Right cardiac atrium (tissue), 5 donors: ENCODE data around the gene ARFGAP3. TPM values are rescaled to one million over a fixed set of nuclear protein-coding genes. Genes with fewer than 3 reads are reported as not detected.

Experiments used
- ATAC-seq, 2 donors: fragments of 200-7000 bp; cut with Tn5 transposase; one replicate each; pipeline versions ENCODE4 v1.8.0 to v1.9.1; 2020; ENCODE audit warnings: moderate library complexity in 2 of 2, mild to moderate bottlenecking in 1 of 2
- DNase-seq, 3 donors: peaks; one replicate each; pipeline ENCODE4 v3.0.0-alpha.2; 2020
- H3K27ac ChIP-seq: one replicate; pipeline ENCODE4 v1.5.1; 2013; ENCODE audit warnings: mild to moderate bottlenecking, low read length, control low read depth, moderate library complexity
- H3K27me3 ChIP-seq: one replicate; pipeline ENCODE4 v1.6.1; 2013; ENCODE audit not compliant: control insufficient read depth, insufficient read depth
- H3K4me1 ChIP-seq: one replicate; pipeline ENCODE4 v1.6.1; 2013; ENCODE audit warnings: low read length; ENCODE audit not compliant: control insufficient read depth, insufficient read depth
- H3K4me3 ChIP-seq: one replicate; pipeline ENCODE4 v1.5.1; 2013; ENCODE audit warnings: low read length, control low read depth
- H3K9me3 ChIP-seq: one replicate; pipeline ENCODE4 v1.6.1; 2013; ENCODE audit warnings: low read length; ENCODE audit not compliant: control insufficient read depth
- WGBS: extraction: QIAGEN DNeasy Blood & Tissue Kit; methylation state at CpG from one replicate; pipeline ENCODE4 v1.1.7; 2013; 5-methylcytosine and 5-hydroxymethylcytosine counted together
- intact Hi-C, 4 donors: fragments of 100-400 bp; cut with DNase I; formaldehyde crosslinking; loops; one replicate each; pipeline versions ENCODE4 v1.11.0 to v1.14.0; 2022 to 2023
- polyA plus RNA-seq: library from polyadenylated mRNA; stranded (reverse); fragments of 200-250 nt; gene quantifications from one replicate; pipeline ENCODE4 v1.2.3, GENCODE V29; 2013
- total RNA-seq, 4 donors: library from RNA; stranded (reverse); fragmentation: NEBNext Ultra II Directional; extraction: Animal tissue kit (Norgen Biotek cat#: 25700); gene quantifications; one replicate each; pipeline ENCODE4 v1.2.1, GENCODE V29; 2021
- donor health status: healthy with polysubstance abuse.
- donor health status: DM: no; HTN: yes; CAD: no.
- donor health status: DM: no; HTN: no; CAD: no.
- donor health status: DM: no; HTN: yes; CAD: no; lungs with severe emphysema.
- donor health status: DM: yes; HTN: yes; CAD: no.

ARFGAP3 gene
- total and polyA plus RNA-seq, 5 donors: 17.0 to 37.7 (median 26.3) TPM

DNA sequence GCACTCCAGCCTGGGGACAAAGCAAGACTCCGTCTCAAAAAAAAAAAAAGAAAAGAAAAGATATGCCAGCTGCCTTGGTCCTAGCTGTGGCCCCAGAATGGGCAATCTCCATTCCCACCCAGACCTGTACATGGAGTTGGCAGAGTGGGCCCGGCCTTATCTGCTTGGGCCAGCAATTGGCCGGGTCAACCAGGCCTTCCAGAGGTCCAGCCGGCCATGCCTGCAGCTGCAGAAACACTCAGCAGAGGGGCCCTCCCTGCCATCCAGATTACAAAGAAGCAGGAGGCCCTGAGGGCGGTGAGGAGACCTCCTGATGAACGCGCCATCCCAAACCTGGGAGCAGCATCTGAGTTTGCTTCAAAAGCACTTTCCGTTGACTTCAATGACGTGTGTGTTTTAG, 26.9 kb upstream of the ARFGAP3 start:
- Histone ChIP-seq H3K27ac (no peak overlapping the region), H3K27me3 (no peaks in the 10 kb centered on the region), H3K4me1 (no peaks in the 10 kb centered on the region), H3K9me3 (no peaks in the 10 kb centered on the region), H3K4me3 (no peak overlapping the region)
- ATAC-seq: no peak
- 81% methylated on average over 9 of the region's 9 CpGs for WGBS
- no peak for DNase-seq
- intact Hi-C loops: no loop called here

DNA sequence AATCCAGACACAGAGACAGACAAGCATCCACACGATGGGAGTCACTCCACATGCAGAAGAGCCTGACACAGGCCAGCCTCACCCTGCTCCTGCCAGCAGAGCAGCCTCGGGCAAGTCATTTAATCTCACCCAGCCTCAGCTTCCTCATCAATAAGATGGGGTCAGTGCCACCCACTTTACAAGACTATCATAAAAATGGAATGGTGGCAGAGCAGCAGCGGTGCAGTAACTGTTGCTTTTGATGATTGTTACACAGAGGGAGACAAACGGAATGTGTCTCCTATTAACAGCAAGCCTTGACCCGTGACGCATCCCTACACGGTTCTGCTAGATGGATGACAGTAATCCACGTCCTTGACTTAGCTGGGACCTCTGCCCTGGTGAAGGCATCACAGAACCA, 26.0 kb upstream of the ARFGAP3 start:
- no peaks in the 10 kb centered on the region for H3K4me1 ChIP-seq
- H3K4me3 ChIP-seq: no peak overlapping the region
- H3K27me3 ChIP-seq: no peaks in the 10 kb centered on the region
- no peak overlapping the region for H3K27ac ChIP-seq
- no peak for ATAC-seq
- no peaks in the 10 kb centered on the region for H3K9me3 ChIP-seq
- no peak for DNase-seq
- intact Hi-C loops: no loop called here
- 85% methylated on average over 8 of the region's 8 CpGs for WGBS

DNA sequence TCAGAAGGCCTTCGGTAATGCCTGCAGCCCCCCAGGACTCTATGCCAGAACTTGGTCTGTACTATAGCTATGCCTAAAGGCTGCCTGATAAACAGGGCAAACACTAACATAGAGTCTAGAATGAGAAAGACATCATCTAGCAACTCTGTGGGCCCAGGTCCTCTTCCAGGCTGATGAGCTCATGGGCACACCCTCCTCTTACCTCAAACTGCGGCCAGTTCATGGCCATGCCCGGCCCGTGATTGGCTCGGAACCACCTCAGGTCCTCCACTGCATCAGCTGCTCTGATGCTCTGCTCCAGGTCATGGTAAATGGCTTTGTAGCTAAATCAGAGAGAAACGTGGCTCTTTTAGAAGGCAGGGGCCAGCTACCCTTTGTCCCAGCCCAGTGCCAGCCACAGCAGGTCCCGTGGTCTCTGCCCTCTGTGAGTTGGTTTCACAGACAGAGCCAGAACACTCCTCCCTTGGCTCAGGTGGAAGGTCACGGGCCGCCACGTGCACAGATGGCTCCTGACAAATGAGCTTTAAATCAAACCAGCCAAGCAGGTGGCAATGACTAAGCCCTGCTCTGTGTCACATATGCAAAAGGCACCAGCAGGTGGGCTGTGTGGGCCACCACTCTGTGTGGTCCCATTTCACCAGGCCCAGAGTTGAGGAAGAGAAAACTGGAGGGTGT, 25.0 kb upstream of the ARFGAP3 start:
- WGBS: 87% methylated on average over 10 of the region's 10 CpGs
- intact Hi-C loops: no loop called here
- no peaks in the 10 kb centered on the region for H3K9me3 ChIP-seq
- H3K4me3 ChIP-seq: no peak overlapping the region
- H3K27me3 ChIP-seq: no peaks in the 10 kb centered on the region
- H3K27ac ChIP-seq: no peak overlapping the region
- DNase-seq: no peak
- H3K4me1 ChIP-seq: no peaks in the 10 kb centered on the region
- ATAC-seq: no peak

DNA sequence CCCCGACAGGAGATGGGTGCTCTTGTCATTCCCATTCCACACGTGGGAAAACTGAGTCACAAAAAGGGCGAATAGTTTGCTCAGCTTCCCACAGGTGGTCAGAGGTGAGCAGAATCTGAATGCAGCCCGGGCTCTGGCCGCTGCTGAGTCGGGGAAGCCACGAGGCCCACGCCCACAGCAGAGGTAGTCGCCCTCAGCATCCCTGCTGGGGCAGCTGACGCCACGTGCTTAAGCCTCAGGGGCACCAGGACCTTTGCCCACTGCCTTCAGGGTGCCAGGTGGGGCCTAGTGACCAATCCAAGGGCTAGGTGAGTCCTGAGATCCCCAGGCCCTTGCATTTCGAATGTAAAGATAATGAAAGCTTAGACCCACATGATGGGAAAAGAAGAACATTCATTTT, 24.2 kb upstream of the ARFGAP3 start:
- no peaks in the 10 kb centered on the region for H3K9me3 ChIP-seq

DNA sequence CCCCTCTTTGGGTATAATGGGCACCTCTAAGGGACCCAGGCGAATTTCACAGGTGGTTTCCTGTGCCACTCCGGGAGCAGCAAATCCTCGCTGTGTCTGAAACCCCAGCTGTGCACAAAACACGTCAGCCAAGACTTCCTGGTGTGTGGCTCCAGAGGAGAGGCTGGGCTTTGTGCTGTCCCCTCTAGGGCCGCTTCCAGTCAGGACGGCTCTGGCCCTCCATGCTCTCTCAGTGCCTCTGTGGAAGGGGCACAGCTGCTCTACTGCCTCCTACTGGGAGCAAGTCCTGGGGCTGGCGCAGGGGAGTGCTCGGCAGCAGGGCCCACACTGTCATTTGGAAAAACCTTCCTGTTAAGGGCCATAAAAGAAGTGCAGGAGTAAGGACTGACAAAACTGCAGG, 23.7 kb upstream of the ARFGAP3 start:
- Histone ChIP-seq H3K9me3 (no peaks in the 10 kb centered on the region), H3K27ac (no peak overlapping the region), H3K4me1 (no peaks in the 10 kb centered on the region), H3K27me3 (no peaks in the 10 kb centered on the region), H3K4me3 (no peak overlapping the region)
- 89% methylated on average over 8 of the region's 8 CpGs for WGBS
- intact Hi-C loops: no loop called here
- ATAC-seq: no peak
- no peak for DNase-seq

More for the DNA sequence above, 24.2 kb upstream of the ARFGAP3 start:
- no peaks in the 10 kb centered on the region for H3K27me3 ChIP-seq
- DNase-seq (peak in 1 of 3 donors; percentile 27), ATAC-seq (no peak)
- WGBS: 93% methylated on average over 12 of the region's 12 CpGs
- H3K4me1 ChIP-seq: no peaks in the 10 kb centered on the region
- intact Hi-C loops: no loop called here
- no peak overlapping the region for H3K27ac ChIP-seq
- H3K4me3 ChIP-seq: no peak overlapping the region

DNA sequence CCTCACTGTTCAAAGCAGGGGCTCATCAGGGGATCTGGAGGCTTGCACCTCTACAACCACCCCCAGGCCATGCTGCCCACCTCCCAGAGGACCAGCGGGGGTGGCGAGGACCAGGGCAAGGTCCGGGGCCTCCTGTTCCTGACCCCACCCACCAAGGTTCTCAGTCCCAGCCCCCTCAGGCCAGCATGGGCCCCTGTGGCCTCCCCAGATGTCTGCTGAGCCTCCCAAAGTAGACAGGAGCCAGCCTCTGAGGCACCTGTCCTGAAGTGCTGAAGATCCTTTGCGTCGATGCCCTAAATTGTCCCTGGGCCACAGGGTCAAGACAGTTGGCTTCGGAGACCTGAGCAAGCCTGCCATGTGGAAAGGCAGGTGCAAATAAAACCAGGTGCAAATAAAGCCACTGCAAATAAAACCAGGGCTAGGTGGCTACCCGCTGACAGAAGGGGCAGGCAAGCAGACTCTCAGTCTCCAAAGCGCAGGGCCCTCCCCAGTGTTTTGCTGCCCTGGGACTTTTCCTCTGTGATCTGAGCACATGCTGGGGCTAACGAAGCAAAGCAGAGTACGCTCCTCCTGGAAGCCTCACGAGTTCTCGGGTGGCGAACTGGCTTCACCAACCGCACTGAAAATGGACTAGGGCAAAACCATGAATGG, 22.4 kb upstream of the ARFGAP3 start:
- no peak for ATAC-seq
- no peaks in the 10 kb centered on the region for H3K27me3 ChIP-seq
- WGBS: 92% methylated on average over 14 of the region's 14 CpGs
- H3K27ac ChIP-seq: no peak overlapping the region
- no peaks in the 10 kb centered on the region for H3K9me3 ChIP-seq
- no peak for DNase-seq
- no peak overlapping the region for H3K4me3 ChIP-seq
- intact Hi-C loops: loop anchor here in 1 of 4 donors (10.0 kb wide), 1 partner anchor 155 kb away; no protein-coding TSS in a partner anchor
- no peaks in the 10 kb centered on the region for H3K4me1 ChIP-seq

DNA sequence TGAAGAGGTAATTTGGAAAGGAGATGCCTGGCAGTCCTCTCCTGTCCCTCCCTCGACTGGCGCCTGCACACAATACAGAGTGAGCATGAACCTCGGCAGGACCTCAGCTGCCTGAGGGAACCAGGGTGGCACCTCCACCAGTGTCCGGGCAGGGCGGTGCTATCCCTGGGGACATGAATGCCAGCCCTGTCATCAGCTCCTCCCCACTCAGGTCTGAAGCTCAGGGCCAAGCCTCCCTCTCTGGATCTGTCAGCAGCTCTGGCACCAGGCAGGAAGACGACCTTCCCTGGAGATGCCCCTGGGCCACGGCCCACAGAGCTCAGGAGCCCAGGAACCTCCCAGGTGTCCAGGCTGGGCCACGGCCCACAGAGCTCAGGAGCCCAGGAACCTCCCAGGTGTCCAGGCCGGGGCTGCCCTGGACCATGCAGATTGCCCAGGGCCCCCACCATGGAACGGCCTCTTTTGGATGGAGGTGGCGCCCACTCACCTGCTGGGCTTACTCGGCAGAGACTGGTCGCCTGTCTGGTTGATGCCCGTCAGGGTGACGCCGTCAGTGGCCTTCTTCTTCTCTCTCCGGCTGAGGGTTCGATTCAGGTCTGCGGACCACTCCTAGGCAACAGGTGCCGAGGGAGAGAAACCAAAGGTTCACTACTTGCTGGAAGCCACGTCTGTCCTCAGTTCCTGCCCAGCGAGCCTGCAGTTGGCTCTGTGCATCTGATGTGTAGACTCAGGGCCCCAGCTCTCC, 21.7 kb upstream of the ARFGAP3 start:
- 87% methylated on average over 22 of the region's 22 CpGs for WGBS
- ATAC-seq: peak in 1 of 2 donors; percentile 12
- no peak overlapping the region for H3K27ac ChIP-seq
- no peak overlapping the region for H3K4me3 ChIP-seq
- intact Hi-C loops: loop anchor here in 1 of 4 donors (10.0 kb wide), 1 partner anchor 156 kb away; no protein-coding TSS in a partner anchor
- H3K4me1 ChIP-seq: no peaks in the 10 kb centered on the region
- DNase-seq: peak in 1 of 3 donors; percentile 50
- H3K9me3 ChIP-seq: no peaks in the 10 kb centered on the region
- H3K27me3 ChIP-seq: no peaks in the 10 kb centered on the region

DNA sequence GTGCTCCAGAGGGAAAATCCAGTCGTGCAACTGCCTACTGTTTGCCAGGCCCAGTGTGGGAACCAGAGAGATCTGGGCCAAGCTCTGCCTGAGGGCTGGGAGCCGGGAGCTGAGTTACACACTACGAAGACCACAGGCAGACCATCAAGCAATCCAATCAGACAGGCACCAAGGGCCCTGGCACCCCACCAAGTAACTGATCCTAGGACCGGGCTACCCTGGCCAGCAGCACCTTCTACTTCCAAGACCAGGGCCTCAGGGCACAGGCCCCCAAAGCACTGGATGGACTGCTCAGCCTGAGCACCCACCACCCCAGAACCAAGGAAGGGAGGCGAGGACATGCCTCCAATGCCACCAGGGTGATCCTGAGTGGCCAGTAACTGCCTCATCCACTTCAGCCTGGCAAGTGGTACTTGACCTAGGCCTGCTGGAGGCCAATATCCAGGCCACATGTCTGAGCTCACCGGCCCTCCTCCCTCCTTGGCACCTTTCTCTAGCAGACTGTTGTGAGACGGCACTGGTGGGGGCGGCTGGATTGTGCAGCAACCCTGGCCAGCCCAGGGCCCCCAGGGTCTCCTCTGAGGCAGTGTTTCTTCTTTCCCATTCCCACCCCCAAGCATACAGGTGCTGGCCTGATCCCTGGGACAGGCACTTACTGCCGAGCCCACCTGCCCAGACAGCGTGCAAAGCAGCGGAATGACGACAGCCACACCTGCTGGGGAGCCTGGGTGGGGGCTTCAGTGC, 20.7 kb upstream of the ARFGAP3 start:
- Histone ChIP-seq H3K27ac (no peak overlapping the region), H3K27me3 (no peaks in the 10 kb centered on the region), H3K4me1 (no peaks in the 10 kb centered on the region), H3K9me3 (no peaks in the 10 kb centered on the region), H3K4me3 (no peak overlapping the region)
- ATAC-seq (peak in 1 of 2 donors; percentile 30), DNase-seq (peak in 1 of 3 donors; percentile 46)
- intact Hi-C loops: loop anchor here in 1 of 4 donors (10.0 kb wide), 1 partner anchor 157 kb away; no protein-coding TSS in a partner anchor
- WGBS: 66% methylated on average over 12 of the region's 12 CpGs

DNA sequence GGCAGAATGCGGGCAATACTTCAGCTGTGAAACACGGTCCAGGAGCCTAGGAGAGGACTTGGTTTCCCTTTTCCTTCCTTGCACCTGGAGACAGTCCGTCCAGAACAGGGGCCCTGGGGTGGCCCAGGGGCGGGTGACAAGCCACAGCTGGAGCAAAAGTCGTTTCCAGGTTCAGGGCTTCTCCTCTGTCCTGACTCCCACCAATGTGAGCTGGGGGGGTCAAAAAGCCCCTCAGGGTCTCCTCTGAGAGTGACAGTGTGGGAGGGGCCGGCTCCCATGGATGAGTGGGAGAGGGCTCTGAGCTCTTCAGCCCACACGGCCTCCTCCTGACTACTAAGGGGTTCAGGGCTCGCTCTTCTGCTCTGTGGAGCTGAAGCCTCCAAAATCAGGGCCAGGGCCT, 20.1 kb upstream of the ARFGAP3 start:
- Histone ChIP-seq H3K4me3 (no peak overlapping the region), H3K27me3 (no peaks in the 10 kb centered on the region), H3K9me3 (no peaks in the 10 kb centered on the region), H3K4me1 (no peaks in the 10 kb centered on the region), H3K27ac (no peak overlapping the region)
- DNase-seq (peak in 1 of 3 donors; percentile 29), ATAC-seq (no peak)
- intact Hi-C loops: loop anchor here in 1 of 4 donors (10.0 kb wide), 1 partner anchor 158 kb away; no protein-coding TSS in a partner anchor
- WGBS: 84% methylated on average over 8 of the region's 8 CpGs

DNA sequence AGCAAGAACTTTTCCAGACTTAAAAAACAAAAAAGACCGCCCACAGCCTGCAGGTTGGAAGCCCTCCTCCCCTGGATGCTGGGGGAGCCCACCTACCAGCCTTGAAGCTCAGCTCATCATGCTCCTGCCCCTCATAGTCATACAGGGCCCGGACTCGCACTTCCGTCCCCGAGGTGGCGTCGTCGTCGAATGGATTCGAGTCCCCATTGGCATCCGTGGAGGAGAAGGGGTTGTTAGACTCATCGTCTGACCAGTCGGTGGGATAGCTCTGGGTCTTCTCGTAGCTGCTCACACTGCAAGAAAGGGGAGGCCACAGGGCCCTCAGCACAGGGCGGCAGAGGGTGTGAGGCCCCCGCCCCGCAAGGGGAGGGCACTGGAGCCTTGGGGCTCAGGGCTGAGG, 19.0 kb upstream of the ARFGAP3 start:
- intact Hi-C loops: loop anchor here in 1 of 4 donors (10.0 kb wide), 1 partner anchor 159 kb away; no protein-coding TSS in a partner anchor

More for the DNA sequence above, 19.0 kb upstream of the ARFGAP3 start:
- Histone ChIP-seq H3K4me1 (no peaks in the 10 kb centered on the region), H3K4me3 (no peak overlapping the region), H3K27me3 (no peaks in the 10 kb centered on the region), H3K9me3 (no peaks in the 10 kb centered on the region), H3K27ac (no peak overlapping the region)
- DNase-seq (no peak), ATAC-seq (no peak)
- WGBS: 94% methylated on average over 17 of the region's 17 CpGs
